ENCODE measurements around the gene CCDC92. TPM values are rescaled to one million over a fixed set of nuclear protein-coding genes. Genes with fewer than 3 reads are reported as not detected.

The CCDC92 gene
- total and polyA plus RNA-seq, 2 of the 13 experiments (the other 11 are each of a cell fraction or from before 2014, with no cell fraction given) = 5.4 to 14.7 TPM

- Histone ChIP-seq H3K27ac (ENCODE audit: extremely low read length, insufficient read depth, low read length) (no peak overlapping the region), H3K4me2 (ENCODE audit: low read depth, low read length) (no peak overlapping the region), H2AFZ (ENCODE audit: low read length) (no peak overlapping the region), H3K4me3 (replicated peaks in 1 of 3; ENCODE audit: insufficient read depth in 1 of 3, low read depth in 2 of 3, low read length in 3 of 3) (no peak overlapping the region), H3K79me2 (ENCODE audit: insufficient read depth, low read length) (no peaks in the 10 kb centered on the region), H3K27me3 (ENCODE audit: control insufficient read depth in 1 of 2, insufficient read depth in 2 of 2, low read length in 2 of 2) (peaks cover 0 to 24% of the 10 kb centered on the region in 2 experiments; a peak in 2 of 5 replicates), H3K9ac (ENCODE audit: insufficient read depth, low read depth, low read length) (no peak overlapping the region), H3K36me3 (replicated peaks in 1 of 2; ENCODE audit: control insufficient read depth in 1 of 2, insufficient read depth in 2 of 2, low read length in 2 of 2) (no peaks in the 10 kb centered on the region), H4K20me1 (ENCODE audit: insufficient read depth, low read length) (no peaks in the 10 kb centered on the region), H3K9me3 (ENCODE audit: low read length) (no peaks in the 10 kb centered on the region), H3K4me1 (ENCODE audit: insufficient read depth, low read length) (no peaks in the 10 kb centered on the region)
- FAIRE-seq = no peak
- DNase-seq (ENCODE audit: low spot score) = no peak
- no peak for ATAC-seq
- in situ Hi-C loops (cut with HindIII; ENCODE audit: extremely low pct_ligation_motif_present, low pct_unique_long_range_greater_than_20kb) = no loop called here
- ChIA-PET CTCF (ENCODE audit: low intra/inter-chr PET ratio, low total read pairs) (no interaction called here), POLR2A (no interaction called here)
- no TSS peak for BruUV-seq (replicated peaks)
- no peak for TF ChIP-seq ELF4 (CRISPR knock-in tag; IDR thresholded peaks at IDR 0.05; ENCODE audit: borderline replicate concordance)
- no peak for TF ChIP-seq MIER3 (CRISPR knock-in tag; IDR thresholded peaks at IDR 0.05; ENCODE audit: borderline replicate concordance)
- no peak for TF ChIP-seq MED13 (CRISPR knock-in tag; IDR thresholded peaks at IDR 0.05)
- no peak for TF ChIP-seq ETV6 (CRISPR knock-in tag; conservative IDR thresholded peaks at IDR 0.05)
- intact Hi-C loops (cut with micrococcal nuclease; ENCODE audit: unreplicated experiment) = no loop called here
- WGBS (ENCODE audit: low lambda C conversion rate) = 38% methylated on average over 3 of the region's 3 CpGs
Observed at GRCh38 chr12:123919980-123920360, 52.7 kb downstream of the CCDC92 start.

- FAIRE-seq = no peak
- POLR2A ChIA-PET = no interaction called here
Observed at GRCh38 chr12:123917337-123917850, 55.2 kb downstream of the CCDC92 start.

More at GRCh38 chr12:123917337-123917850, 55.2 kb downstream of the CCDC92 start:
- ATAC-seq (no peak), DNase-seq (ENCODE audit: low spot score) (no peak)
- Histone ChIP-seq H3K4me2 (ENCODE audit: low read depth, low read length) (no peak overlapping the region), H4K20me1 (ENCODE audit: insufficient read depth, low read length) (no peaks in the 10 kb centered on the region), H3K9ac (ENCODE audit: insufficient read depth, low read depth, low read length) (no peak overlapping the region), H3K79me2 (ENCODE audit: insufficient read depth, low read length) (no peaks in the 10 kb centered on the region), H2AFZ (ENCODE audit: low read length) (no peak overlapping the region), H3K27ac (ENCODE audit: extremely low read length, insufficient read depth, low read length) (no peak overlapping the region), H3K4me3 (replicated peaks in 1 of 3; ENCODE audit: insufficient read depth in 1 of 3, low read depth in 2 of 3, low read length in 3 of 3) (no peak overlapping the region), H3K36me3 (replicated peaks in 1 of 2; ENCODE audit: control insufficient read depth in 1 of 2, insufficient read depth in 2 of 2, low read length in 2 of 2) (no peaks in the 10 kb centered on the region), H3K27me3 (ENCODE audit: control insufficient read depth in 1 of 2, insufficient read depth in 2 of 2, low read length in 2 of 2) (peaks cover 0 to 21% of the 10 kb centered on the region in 2 experiments; a peak in 2 of 5 replicates), H3K9me3 (ENCODE audit: low read length) (no peaks in the 10 kb centered on the region), H3K4me1 (ENCODE audit: insufficient read depth, low read length) (no peaks in the 10 kb centered on the region)
- BruUV-seq (replicated peaks) = no TSS peak
- intact Hi-C loops (cut with micrococcal nuclease; ENCODE audit: unreplicated experiment) = no loop called here
- WGBS (ENCODE audit: low lambda C conversion rate) = 33% methylated on average over 10 of the region's 19 CpGs
- CTCF ChIA-PET (ENCODE audit: low intra/inter-chr PET ratio, low total read pairs) = no interaction called here
- in situ Hi-C loops (cut with HindIII; ENCODE audit: extremely low pct_ligation_motif_present, low pct_unique_long_range_greater_than_20kb) = no loop called here
- no peak for TF ChIP-seq ZNF496 (CRISPR knock-in tag; IDR thresholded peaks at IDR 0.05; ENCODE audit: insufficient replicate concordance)
- TF ChIP-seq PREB (CRISPR knock-in tag; IDR thresholded peaks at IDR 0.05) = no peak
- TF ChIP-seq ZNF263 (CRISPR knock-in tag; IDR thresholded peaks at IDR 0.05) = peak; percentile 72; the same call in 1 of the 2 replicates

Measured in HepG2 (cell line).